ENCODE measurements around the gene IDUA.
"Not testable (repeated sequence)": the region's sequence is repeated elsewhere in the genome, so short reads cannot be mapped to it uniquely, and the experiment has no call there.

IDUA gene

GRCh38 chr4:967113-968104, 19.4 kb upstream of the IDUA start:
- no peak for DNase-seq (ENCODE audit: low spot score)

GRCh38 chr4:968221-968620, 18.6 kb upstream of the IDUA start:
- no peak for DNase-seq (ENCODE audit: low spot score)

GRCh38 chr4:968621-969394, 18.0 kb upstream of the IDUA start:
- no peak for DNase-seq (ENCODE audit: low spot score)

GRCh38 chr4:970046-970745, 16.6 kb upstream of the IDUA start:
- DNase-seq (ENCODE audit: low spot score) = peak; percentile 51

GRCh38 chr4:970854-971520, 15.9 kb upstream of the IDUA start:
- DNase-seq (ENCODE audit: low spot score) = no peak

- no peak for DNase-seq (ENCODE audit: low spot score)
These were observed 15.0 kb upstream of the IDUA start for GRCh38 chr4:971666-972500.

- DNase-seq (ENCODE audit: low spot score) = peak; percentile 47
These were observed 14.0 kb upstream of the IDUA start for GRCh38 chr4:972651-973424.

- DNase-seq (ENCODE audit: low spot score) = peak; percentile 90
These were observed 13.1 kb upstream of the IDUA start, which contains the start of gene DGKQ for GRCh38 chr4:973431-974397. Gene DGKQ (minus strand): TSS chr4:973569. CDS start chr4:973482, 87 bp downstream.

DNA sequence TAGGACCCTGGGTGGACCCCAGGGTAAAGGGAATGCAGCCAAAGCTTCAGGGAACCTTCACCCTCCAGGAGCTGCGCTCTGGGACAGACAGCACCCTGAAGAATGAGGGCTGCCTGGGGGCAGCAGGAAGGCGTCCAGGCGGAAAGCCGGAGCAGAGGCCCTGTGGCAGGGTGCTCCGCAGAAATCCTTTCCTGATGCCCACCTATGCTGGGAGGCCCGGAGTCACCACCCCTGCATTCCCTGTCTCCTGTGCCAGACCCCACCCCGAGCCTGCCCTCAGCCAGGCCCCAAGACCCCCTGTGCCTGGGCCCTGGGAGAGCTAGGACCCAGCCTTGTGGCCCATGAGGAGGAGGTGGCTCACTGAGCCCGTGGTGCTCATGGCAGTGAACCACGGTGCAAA, 12.2 kb upstream of the IDUA start:
- DNase-seq (ENCODE audit: low spot score) = no peak

DNA sequence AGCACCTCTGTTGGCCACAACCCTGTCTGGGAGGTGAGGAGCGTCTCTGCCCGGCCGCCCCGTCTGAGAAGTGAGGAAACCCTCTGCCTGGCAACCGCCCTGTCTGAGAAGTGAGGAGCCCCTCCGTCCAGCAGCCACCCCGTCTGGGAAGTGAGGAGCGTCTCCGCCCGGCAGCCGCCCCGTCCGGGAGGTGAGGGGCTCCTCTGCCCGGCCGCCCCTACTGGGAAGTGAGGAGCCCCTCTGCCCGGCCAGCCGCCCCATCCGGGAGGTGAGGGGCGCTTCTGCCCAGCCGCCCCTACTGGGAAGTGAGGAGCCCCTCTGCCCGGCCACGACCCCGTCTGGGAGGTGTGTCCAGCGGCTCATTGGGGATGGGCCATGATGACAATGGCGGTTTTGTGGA, 10.8 kb upstream of the IDUA start:
- not testable (repeated sequence) for DNase-seq (ENCODE audit: low spot score)

GRCh38 chr4:978957-979701, 7.7 kb upstream of the IDUA start:
- no peak for DNase-seq (ENCODE audit: low spot score)

DNA sequence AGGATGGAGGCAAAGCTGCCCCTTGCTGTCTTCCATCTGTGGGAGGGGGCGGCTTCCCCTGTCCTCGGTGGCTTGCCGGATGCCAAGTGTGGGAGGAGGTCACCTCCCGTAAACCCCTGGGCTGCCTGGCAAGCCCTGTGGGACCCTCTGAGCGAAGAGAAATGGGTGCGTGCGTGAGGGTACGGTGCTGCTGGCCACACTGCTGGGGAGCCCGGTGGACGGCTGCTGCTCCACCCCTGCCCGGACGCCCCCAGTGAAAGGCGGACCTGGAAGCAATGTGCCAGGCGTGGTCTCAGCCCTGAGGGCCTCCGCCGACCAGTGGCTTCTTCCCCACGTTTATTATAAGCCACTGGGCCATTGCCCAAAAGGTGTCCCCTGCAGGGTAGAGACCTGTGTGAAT, 4.6 kb upstream of the IDUA start:
- no peak for DNase-seq (ENCODE audit: low spot score)

DNA sequence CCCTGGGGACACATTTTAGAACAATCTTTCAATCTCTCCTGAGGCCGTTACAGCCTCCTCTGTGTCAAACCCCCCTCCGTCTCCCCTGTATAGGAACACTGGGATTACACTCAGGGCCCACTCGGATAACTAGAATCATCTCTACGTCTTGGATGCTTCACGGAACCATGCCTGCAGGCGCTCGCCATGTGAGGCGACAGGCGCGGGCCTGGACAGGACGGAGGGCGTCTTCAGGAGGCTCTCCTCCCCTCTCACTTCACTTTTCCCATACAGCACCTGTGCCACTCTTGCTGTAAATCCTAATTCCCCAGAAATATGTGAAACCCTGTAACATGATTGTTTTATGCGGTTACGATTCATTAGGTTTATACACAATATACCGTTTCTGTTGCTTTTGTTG, 4.0 kb upstream of the IDUA start:
- no peak for DNase-seq (ENCODE audit: low spot score)

GRCh38 chr4:984336-985054, 2.3 kb upstream of the IDUA start:
- no peak for DNase-seq (ENCODE audit: low spot score)

DNA sequence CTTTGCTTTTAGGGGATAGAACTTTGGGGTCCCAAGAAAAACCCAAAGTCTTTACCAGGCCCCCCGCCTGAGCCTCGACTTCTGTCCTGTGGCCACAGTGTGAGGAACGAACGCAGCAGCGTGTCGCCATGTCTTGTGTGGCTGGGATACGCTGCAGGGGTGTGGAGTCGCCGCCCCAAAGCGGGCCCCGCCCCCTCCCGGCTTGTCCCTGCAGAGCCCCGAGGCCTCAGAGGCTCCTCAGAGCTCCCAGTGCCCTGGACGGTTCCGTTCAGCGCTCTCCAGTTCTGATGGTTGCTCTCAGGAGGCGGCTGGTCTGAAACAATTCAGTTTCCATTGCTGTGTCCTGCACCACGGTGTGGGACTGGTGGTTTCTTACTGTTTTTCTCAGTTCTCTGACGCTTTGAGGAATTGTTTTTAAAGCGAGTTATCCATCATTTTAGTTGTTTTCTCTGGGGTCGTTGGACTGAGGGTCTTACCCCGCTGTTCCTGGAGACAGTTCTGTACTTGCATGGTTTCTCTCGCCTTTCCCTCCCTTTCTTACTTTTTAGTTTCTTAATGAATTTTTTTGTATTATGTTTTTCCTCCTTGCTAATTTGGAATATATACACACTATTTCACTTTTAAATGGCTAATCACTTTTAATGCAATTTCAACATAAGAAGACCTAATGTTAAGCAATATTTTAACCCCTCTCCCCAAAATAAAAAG, 1.6 kb upstream of the IDUA start:
- DNase-seq (ENCODE audit: low spot score) = peak; percentile 63

DNA sequence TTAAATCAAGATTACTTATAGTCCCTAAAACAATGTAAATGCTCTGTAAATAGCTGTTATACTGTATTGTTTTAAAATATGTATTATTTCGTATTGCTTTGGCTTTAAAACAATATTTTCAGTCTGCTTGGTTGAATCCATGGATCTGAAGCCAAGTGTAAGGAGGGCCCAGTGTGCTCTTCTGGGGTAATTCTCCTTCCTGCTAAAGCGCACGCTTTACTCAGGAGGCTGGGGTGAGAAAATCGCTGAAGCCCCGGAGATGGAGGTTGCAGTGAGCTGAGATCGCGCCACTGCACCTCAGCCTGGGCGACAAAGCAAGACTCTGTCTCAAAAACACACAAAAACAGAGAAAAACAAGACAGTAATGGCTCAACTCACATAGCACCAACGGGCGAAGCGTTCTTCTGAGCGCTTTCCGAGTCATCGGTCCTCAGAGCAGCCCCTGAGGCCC, 391 bp upstream of the IDUA start:
- DNase-seq (ENCODE audit: low spot score) = no peak
